ENCODE results near the gene DNAJC22. TPM values are rescaled to one million over a fixed set of nuclear protein-coding genes. Genes with fewer than 3 reads are reported as not detected.
A peak's percentile ranks its signal among the peaks of the same experiment; 100 is the strongest.

The DNAJC22 gene
- total and polyA plus RNA-seq, 9 of the 15 experiments (the other 6 are each of a cell fraction or from before 2014, with no cell fraction given), result 0.10 to 1.2 (median 0.47) TPM

DNA sequence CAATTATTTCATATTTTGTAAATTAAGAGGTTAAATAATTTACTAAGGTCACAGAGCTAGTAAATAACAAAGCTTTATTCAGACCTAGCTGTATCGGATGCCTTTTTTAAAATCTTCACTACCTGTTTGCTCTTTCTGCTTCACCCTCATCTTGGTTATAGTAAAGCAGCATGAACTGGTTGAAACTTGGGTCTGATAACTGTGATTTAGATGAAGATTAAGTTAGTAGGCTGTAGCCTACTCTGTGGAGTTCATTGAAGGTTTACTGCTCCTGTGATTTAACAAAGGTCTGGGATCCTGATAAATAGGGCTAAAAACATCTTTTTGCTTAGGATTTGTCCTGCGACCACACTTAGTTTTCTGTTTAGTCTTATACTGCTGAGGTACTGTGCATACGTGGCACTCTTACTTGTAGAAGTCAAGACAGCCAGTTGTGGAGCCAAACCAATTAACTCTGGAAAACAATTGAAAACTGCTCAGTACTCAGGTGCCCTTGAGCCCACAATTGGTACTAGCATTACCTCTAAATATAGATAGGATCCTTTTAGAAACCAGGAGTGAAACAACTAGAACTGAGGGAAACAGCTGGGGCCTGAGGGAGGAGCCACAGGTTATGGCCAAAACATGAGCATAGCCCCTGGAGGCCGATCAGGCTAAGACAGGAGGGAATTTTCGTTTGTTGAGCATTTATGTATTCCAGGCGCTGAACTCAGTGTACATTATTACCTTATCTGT, 22.9 kb downstream of the DNAJC22 start (continued):
- TF ChIP-seq, protein P1, sequence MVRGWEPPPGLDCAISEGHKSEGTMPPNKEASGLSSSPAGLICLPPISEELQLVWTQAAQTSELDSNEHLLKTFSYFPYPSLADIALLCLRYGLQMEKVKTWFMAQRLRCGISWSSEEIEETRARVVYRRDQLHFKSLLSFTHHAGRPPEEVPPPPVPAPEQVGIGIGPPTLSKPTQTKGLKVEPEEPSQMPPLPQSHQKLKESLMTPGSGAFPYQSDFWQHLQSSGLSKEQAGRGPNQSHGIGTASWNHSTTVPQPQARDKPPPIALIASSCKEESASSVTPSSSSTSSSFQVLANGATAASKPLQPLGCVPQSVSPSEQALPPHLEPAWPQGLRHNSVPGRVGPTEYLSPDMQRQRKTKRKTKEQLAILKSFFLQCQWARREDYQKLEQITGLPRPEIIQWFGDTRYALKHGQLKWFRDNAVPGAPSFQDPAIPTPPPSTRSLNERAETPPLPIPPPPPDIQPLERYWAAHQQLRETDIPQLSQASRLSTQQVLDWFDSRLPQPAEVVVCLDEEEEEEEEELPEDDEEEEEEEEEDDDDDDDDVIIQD (CRISPR knock-in tag; IDR thresholded peaks at IDR 0.05), result no peak
- TF ChIP-seq JUND (IDR thresholded peaks at IDR 0.05; ENCODE audit: borderline replicate concordance, low read depth, low read length), result no peak
- TF ChIP-seq JUND (tag; IDR thresholded peaks at IDR 0.05; ENCODE audit: borderline replicate concordance, low read depth, low read length), result no peak; the same call in 2 of the 3 replicates
- TF ChIP-seq DIDO1 (tag; IDR thresholded peaks at IDR 0.05; ENCODE audit: low read depth), result no peak

DNA sequence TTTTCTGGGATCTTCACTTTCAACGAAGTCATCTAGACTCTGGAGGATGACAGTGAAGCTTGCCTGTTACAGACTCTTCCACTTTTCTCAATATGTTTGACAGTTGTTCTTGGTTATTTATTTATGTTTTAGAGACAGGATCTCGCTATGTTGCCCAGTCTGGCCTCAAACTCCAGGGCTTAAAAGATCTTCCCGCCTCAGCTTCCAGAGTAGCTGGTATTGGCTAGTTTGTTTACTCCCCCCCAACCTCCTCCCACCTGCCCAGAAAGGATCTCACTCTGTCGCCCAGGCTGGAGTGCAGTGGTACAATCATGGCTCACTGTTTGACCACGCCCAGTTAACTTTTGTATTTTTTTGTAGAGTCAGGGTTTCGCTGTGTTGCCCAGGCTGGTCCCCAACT, 23.9 kb downstream of the DNAJC22 start:
- no peaks in the 10 kb centered on the region for H3K9me1 ChIP-seq (ENCODE audit: control insufficient read depth, insufficient read depth, low read length)
- no peaks in the 10 kb centered on the region for H3K9me3 ChIP-seq (replicated peaks; ENCODE audit: control insufficient read depth, insufficient read depth, low read depth, low read length)
- peaks cover 10% of the 10 kb centered on the region; the same call in 1 of the 3 replicates for H3K36me3 ChIP-seq (ENCODE audit: control insufficient read depth, insufficient read depth, low read length)
- in situ Hi-C loops (cut with MboI) (no loop called here), intact Hi-C loops (cut with micrococcal nuclease) (no loop called here)
- TF ChIP-seq LEF1 (IDR thresholded peaks at IDR 0.05), result no peak
- TF ChIP-seq CBX5 (IDR thresholded peaks at IDR 0.05; ENCODE audit: borderline replicate concordance, low read depth), result no peak
- peak; percentile 75 for TF ChIP-seq ZNF121 (CRISPR knock-in tag; conservative IDR thresholded peaks at IDR 0.05)
- TF ChIP-seq TFAM (CRISPR knock-in tag; conservative IDR thresholded peaks at IDR 0.05), result no peak
- 0 out of 2 replicates have a peak, but pooled peaks have one; percentile 25 for TF ChIP-seq BCOR (IDR thresholded peaks at IDR 0.05)
- no peak for TF ChIP-seq CBFA2T3 (IDR thresholded peaks at IDR 0.05)
- H3K27me3 ChIP-seq (ENCODE audit: control insufficient read depth in 2 of 2, insufficient read depth in 2 of 2, low read length in 2 of 2), result no peaks in the 10 kb centered on the region
- ChIA-PET POLR2A (interaction anchor here (1.1 kb wide), 2 partner anchors 19 to 39 kb away, joined by 3 to 5 read pairs; no protein-coding TSS in a partner anchor), CTCF (ENCODE audit: low intra/inter-chr PET ratio) (no interaction called here)
- no peak overlapping the region for H3K4me3 ChIP-seq
- no TSS peak for BruUV-seq (replicated peaks)
- 75% methylated on average over 6 of the region's 6 CpGs for WGBS (ENCODE audit: insufficient coverage, low coverage, missing lambda C conversion rate)
- ATAC-seq (no peak), DNase-seq (ENCODE audit: extremely low read depth in 1 of 4, low spot score in 3 of 4) (no peak), FAIRE-seq (no peak)
- H3K79me2 ChIP-seq (ENCODE audit: control insufficient read depth, insufficient read depth, low read length), result peaks cover 58% of the 10 kb centered on the region
- H3K9ac ChIP-seq (ENCODE audit: insufficient read depth in 1 of 2, low read depth in 2 of 2, low read length in 2 of 2), result no peak overlapping the region
- H4K20me1 ChIP-seq (replicated peaks; ENCODE audit: control insufficient read depth, insufficient read depth, low read length), result no peaks in the 10 kb centered on the region
- no peak overlapping the region for H2AFZ ChIP-seq (ENCODE audit: low read depth, low read length)
- no peak overlapping the region for H3K27ac ChIP-seq (ENCODE audit: extremely low read depth, low read depth, low read length)
- peak overlapping the region; percentile 56; the same call in 1 of the 2 replicates for H3K4me2 ChIP-seq (ENCODE audit: insufficient read depth, low read length)
- peaks cover 12 to 19% of the 10 kb centered on the region in 2 experiments; a peak in 3 of 5 replicates for H3K4me1 ChIP-seq (replicated peaks in 1 of 2; ENCODE audit: control insufficient read depth in 2 of 2, insufficient read depth in 2 of 2, low read length in 2 of 2)
